HCT116 (cell line): Measurements from ENCODE around the gene ETV5. TPM values are rescaled to one million over a fixed set of nuclear protein-coding genes. Genes with fewer than 3 reads are reported as not detected.
A peak's percentile ranks its signal among the peaks of the same experiment; 100 is the strongest.

Experiments
- ATAC-seq: fragments of 200-7000 bp; cut with Tn5 transposase; 2 replicates; pipeline ENCODE4 v1.9.1; 2020; ENCODE audit warnings: mild to moderate bottlenecking, moderate library complexity
- BruUV-seq: library from RNA; stranded (reverse); fragments of 400-500 nt; replicated peaks from 2 replicates; lab custom pipeline; 2021; lab: Mats Ljungman, UMichigan
- CTCF ChIA-PET: fragments of 300-600 bp; sonication (Branson Sonifier 250); formaldehyde crosslinking; loops from one replicate; lab custom pipeline; 2021; ENCODE audit warnings: antibody characterized with exemption; lab: Charles Lee
- POLR2A ChIA-PET: fragments of 300-600, 350-600 bp; sonication (Branson Sonifier 250); formaldehyde crosslinking; loops from one replicate; lab custom pipeline; 2021; ENCODE audit warnings: antibody characterized with exemption; lab: Charles Lee
- RAD21 ChIA-PET, 2 experiments: fragments of 300-600 bp; sonication (Branson Sonifier 250); formaldehyde crosslinking; loops; one replicate each; lab custom pipeline; 2023; ENCODE audit warnings: low total read pairs in 2 of 2; ENCODE audit not compliant: uncharacterized antibody in 2 of 2, unreplicated experiment in 2 of 2, low non-redundant PET in 1 of 2; lab: Charles Lee
- DNase-seq: peaks from one replicate; pipeline ENCODE4 v3.0.0-alpha.2; 2010; ENCODE audit warnings: low read depth, low spot score
- H2AFZ ChIP-seq: fragments of 200-600 bp; shearing (Covaris generic), sonication (generic); 2 replicates; pipeline ENCODE4 v1.6.1; 2017; ENCODE audit warnings: low read depth, mixed run types, mixed read lengths, antibody characterized with exemption, low read length; ENCODE audit not compliant: poor library complexity, severe bottlenecking
- H3K27ac ChIP-seq: 2 replicates; pipeline ENCODE4 v1.5.1; 2012; ENCODE audit warnings: low read depth, low read length
- H3K27me3 ChIP-seq: fragments of 200-600 bp; sonication (generic); 2 replicates; pipeline ENCODE4 v1.6.1; 2016; ENCODE audit warnings: mixed run types, low read length, mixed read lengths; ENCODE audit not compliant: insufficient read depth
- H3K36me3 ChIP-seq, 2 experiments: fragments of 200-500 bp in 1 of 2; fragments of 200-600 bp in 1 of 2; sonication (Bioruptor generic) in 1 of 2; sonication (generic) in 1 of 2; 2 replicates each; pipeline versions ENCODE4 v1.5.1 to v1.6.1; 2014 to 2016; ENCODE audit warnings: low read length in 2 of 2, inconsistent platforms in 1 of 2, mixed read lengths in 1 of 2, mixed run types in 1 of 2; ENCODE audit not compliant: insufficient read depth in 2 of 2, control insufficient read depth in 1 of 2
- H3K4me1 ChIP-seq, 2 experiments: fragments of 200-600 bp in 1 of 2; sonication (generic) in 1 of 2; 2 replicates each; pipeline versions ENCODE4 v1.5.1 to v1.6.1; 2012 to 2017; ENCODE audit warnings: low read length in 2 of 2, inconsistent platforms in 1 of 2, mild to moderate bottlenecking in 1 of 2, mixed read lengths in 1 of 2, mixed run types in 1 of 2, moderate library complexity in 1 of 2; ENCODE audit not compliant: insufficient read depth in 2 of 2, control insufficient read depth in 1 of 2
- H3K4me2 ChIP-seq: fragments of 200-600 bp; sonication (generic); 2 replicates; pipeline ENCODE4 v1.6.1; 2017; ENCODE audit warnings: mixed run types, low read length, mixed read lengths
- H3K4me3 ChIP-seq, 2 experiments: fragments of 200-600 bp in 1 of 2; sonication (generic) in 1 of 2; replicated peaks in 1 of 2; 2 replicates each; pipeline ENCODE4 v1.5.1; 2011 to 2016; ENCODE audit warnings: low read length in 2 of 2, control low read depth in 1 of 2, low read depth in 1 of 2, mild to moderate bottlenecking in 1 of 2, mixed read lengths in 1 of 2, mixed run types in 1 of 2
- H3K79me2 ChIP-seq: fragments of 200-600 bp; sonication (generic); 2 replicates; pipeline ENCODE4 v1.6.1; 2017; ENCODE audit warnings: mild to moderate bottlenecking, mixed run types, low read length, moderate library complexity, mixed read lengths; ENCODE audit not compliant: insufficient read depth
- H3K9ac ChIP-seq: fragments of 200-600 bp; sonication (generic); 2 replicates; pipeline ENCODE4 v1.6.1; 2016; ENCODE audit warnings: low read length, mixed read lengths
- H3K9me2 ChIP-seq: fragments of 200-600 bp; sonication (generic), shearing (Covaris generic); 2 replicates; pipeline ENCODE4 v1.6.1; 2017; ENCODE audit warnings: mixed run types, mild to moderate bottlenecking, moderate library complexity; ENCODE audit not compliant: insufficient read depth
- H3K9me3 ChIP-seq, 2 experiments: fragments of 200-500 bp in 1 of 2; fragments of 200-600 bp in 1 of 2; sonication (Bioruptor generic) in 1 of 2; sonication (generic) in 1 of 2; 2 replicates each; pipeline ENCODE4 v1.6.1; 2014 to 2017; ENCODE audit warnings: low read length in 2 of 2, mixed read lengths in 2 of 2, inconsistent platforms in 1 of 2, low read depth in 1 of 2, mild to moderate bottlenecking in 1 of 2, mixed run types in 1 of 2, moderate library complexity in 1 of 2; ENCODE audit not compliant: control insufficient read depth in 1 of 2, insufficient read depth in 1 of 2
- H4K20me1 ChIP-seq: fragments of 200-600 bp; sonication (generic), shearing (Covaris generic); 2 replicates; pipeline ENCODE4 v1.6.1; 2017; ENCODE audit warnings: mixed run types, mild to moderate bottlenecking, moderate library complexity; ENCODE audit not compliant: insufficient read depth
- CBX3 ChIP-seq: IDR thresholded peaks from 2 replicates; pipeline ENCODE4 v1.6.1; 2012; ENCODE audit warnings: low read depth
- JUND ChIP-seq: IDR thresholded peaks from 2 replicates; pipeline ENCODE4 v1.6.1; 2012
- SP1 ChIP-seq: IDR thresholded peaks from 2 replicates; pipeline ENCODE4 v1.6.1; 2012; ENCODE audit warnings: low read depth
- SRF ChIP-seq: IDR thresholded peaks from 2 replicates; pipeline ENCODE4 v1.6.1; 2012; ENCODE audit warnings: low read depth
- intact Hi-C: fragments of 100-400 bp; cut with micrococcal nuclease; formaldehyde crosslinking; loops from 2 replicates; pipeline ENCODE4 v1.10.0; 2022
- total RNA-seq: library from RNA; stranded (reverse); gene quantifications from one replicate; pipeline ENCODE4 v1.2.1, GENCODE V29; 2021; ENCODE audit not compliant: unreplicated experiment
- TF ChIP-seq, protein P1 (sequence below): IDR thresholded peaks from 2 replicates; pipeline ENCODE4 v1.6.1; 2012; ENCODE audit warnings: low read depth

ETV5 gene
- total RNA-seq, 1 experiment from 2014 or later = 89.7 TPM

DNA sequence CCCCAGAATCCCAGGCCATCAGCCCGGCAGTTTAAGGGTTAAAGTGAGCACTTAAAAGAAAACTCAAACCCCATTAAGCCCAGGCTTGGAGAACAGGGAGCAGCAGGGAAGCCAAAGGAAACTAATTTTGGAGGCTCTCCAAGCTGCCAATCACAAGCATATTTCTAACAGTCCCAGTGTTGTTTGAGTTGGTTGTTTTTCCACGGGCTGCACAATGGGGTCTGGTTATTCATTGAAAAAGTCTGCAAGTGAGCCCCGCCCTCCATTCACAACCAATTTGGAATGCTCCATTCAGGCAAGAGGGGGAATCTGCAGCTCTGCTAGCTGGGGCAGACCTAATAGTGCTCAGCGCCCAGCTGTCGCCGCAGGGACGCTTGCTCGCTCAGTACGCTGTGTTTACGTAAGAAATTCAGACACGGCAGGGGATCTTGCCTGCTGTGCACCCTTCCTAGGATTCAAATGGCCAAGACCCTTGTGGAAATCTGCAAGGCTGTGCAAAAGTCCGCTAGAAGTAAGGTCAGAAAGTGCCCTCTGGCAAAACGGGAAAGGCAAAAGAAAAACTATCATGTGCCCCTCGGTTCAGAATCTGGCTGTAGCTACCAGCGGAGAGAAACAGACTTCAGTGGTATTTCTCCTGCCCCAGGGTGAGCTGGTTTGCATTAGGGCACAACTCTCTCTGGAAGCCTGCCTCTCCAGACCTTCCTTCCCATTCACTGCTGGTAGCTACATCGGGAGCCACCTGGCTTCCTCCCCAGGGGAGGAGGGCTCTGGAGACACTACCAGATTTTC lies 11.0 kb downstream of the ETV5 start:
- H3K79me2 ChIP-seq = 0 out of 2 replicates have a peak, but pooled peaks cover 4% of the 10 kb centered on the region
- H3K27ac ChIP-seq = peak overlapping the region; percentile 59

More for the DNA sequence above, 11.0 kb downstream of the ETV5 start:
- POLR2A ChIA-PET = interaction anchor here (1.1 to 1.2 kb wide), 3 partner anchors 10 to 12 kb away, joined by 3 to 4 read pairs (median 3); partner anchors contain the start of gene ETV5
- BruUV-seq = no TSS peak
- peaks cover 24 to 36% of the 10 kb centered on the region in 2 experiments for H3K4me1 ChIP-seq
- H3K9me3 ChIP-seq = no peaks in the 10 kb centered on the region
- H3K36me3 ChIP-seq = peaks cover 5 to 7% of the 10 kb centered on the region in 2 experiments; a peak in 2 of 4 replicates
- peak; percentile 34 for TF ChIP-seq SP1
- no peak for TF ChIP-seq CBX3
- no peak for TF ChIP-seq JUND
- TF ChIP-seq, protein P1, sequence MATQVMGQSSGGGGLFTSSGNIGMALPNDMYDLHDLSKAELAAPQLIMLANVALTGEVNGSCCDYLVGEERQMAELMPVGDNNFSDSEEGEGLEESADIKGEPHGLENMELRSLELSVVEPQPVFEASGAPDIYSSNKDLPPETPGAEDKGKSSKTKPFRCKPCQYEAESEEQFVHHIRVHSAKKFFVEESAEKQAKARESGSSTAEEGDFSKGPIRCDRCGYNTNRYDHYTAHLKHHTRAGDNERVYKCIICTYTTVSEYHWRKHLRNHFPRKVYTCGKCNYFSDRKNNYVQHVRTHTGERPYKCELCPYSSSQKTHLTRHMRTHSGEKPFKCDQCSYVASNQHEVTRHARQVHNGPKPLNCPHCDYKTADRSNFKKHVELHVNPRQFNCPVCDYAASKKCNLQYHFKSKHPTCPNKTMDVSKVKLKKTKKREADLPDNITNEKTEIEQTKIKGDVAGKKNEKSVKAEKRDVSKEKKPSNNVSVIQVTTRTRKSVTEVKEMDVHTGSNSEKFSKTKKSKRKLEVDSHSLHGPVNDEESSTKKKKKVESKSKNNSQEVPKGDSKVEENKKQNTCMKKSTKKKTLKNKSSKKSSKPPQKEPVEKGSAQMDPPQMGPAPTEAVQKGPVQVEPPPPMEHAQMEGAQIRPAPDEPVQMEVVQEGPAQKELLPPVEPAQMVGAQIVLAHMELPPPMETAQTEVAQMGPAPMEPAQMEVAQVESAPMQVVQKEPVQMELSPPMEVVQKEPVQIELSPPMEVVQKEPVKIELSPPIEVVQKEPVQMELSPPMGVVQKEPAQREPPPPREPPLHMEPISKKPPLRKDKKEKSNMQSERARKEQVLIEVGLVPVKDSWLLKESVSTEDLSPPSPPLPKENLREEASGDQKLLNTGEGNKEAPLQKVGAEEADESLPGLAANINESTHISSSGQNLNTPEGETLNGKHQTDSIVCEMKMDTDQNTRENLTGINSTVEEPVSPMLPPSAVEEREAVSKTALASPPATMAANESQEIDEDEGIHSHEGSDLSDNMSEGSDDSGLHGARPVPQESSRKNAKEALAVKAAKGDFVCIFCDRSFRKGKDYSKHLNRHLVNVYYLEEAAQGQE = no peak
- no peak for TF ChIP-seq SRF
- peak overlapping the region; percentile 71 for H3K4me2 ChIP-seq
- RAD21 ChIA-PET = no interaction called here
- no peak overlapping the region for H2AFZ ChIP-seq
- DNase-seq (peak; percentile 64), ATAC-seq (peak; percentile 89)
- no peaks in the 10 kb centered on the region for H3K27me3 ChIP-seq
- intact Hi-C loops = no loop called here
- no peaks in the 10 kb centered on the region for H3K9me2 ChIP-seq
- peak overlapping the region; percentile 36 for H3K9ac ChIP-seq
- peak overlapping the region; percentile 5 to 39 for H3K4me3 ChIP-seq
- CTCF ChIA-PET = interaction anchor here (1.1 to 1.5 kb wide), 2 partner anchors 95 to 145 kb away, joined by 3 read pairs; no protein-coding TSS in a partner anchor
- H4K20me1 ChIP-seq = no peaks in the 10 kb centered on the region
